ENCODE data around the gene CCDC43. TPM values are rescaled to one million over a fixed set of nuclear protein-coding genes. Genes with fewer than 3 reads are reported as not detected.

The CCDC43 gene
- total RNA-seq, 2 experiments from 2014 or later, result 22.0 to 22.8 TPM

GRCh38 chr17:44633998-44634397 lies 55.6 kb downstream of the CCDC43 start:
- POLR2A ChIA-PET, result no interaction called here
- CTCF ChIA-PET, result interaction anchor here (1.3 kb wide), 1 partner anchor 100 kb away, joined by 3 read pairs; no protein-coding TSS in a partner anchor
- Mint-ChIP-seq H3K27me3 (peaks cover 23% of the 10 kb centered on the region), H3K4me1 (no peaks in the 10 kb centered on the region), H3K36me3 (ENCODE audit: low read depth) (no peaks in the 10 kb centered on the region), H3K9me3 (no peaks in the 10 kb centered on the region), H3K4me3 (no peak overlapping the region), H3K27ac (no peak overlapping the region)
- DNase-seq, result no peak

- no peak overlapping the region for H3K4me3 Mint-ChIP-seq
- no peaks in the 10 kb centered on the region for H3K36me3 Mint-ChIP-seq (ENCODE audit: low read depth)
- H3K9me3 Mint-ChIP-seq, result no peaks in the 10 kb centered on the region
- ChIA-PET POLR2A (no interaction called here), CTCF (no interaction called here)
- H3K27me3 Mint-ChIP-seq, result peaks cover 14% of the 10 kb centered on the region
- DNase-seq, result no peak
- no peaks in the 10 kb centered on the region for H3K4me1 Mint-ChIP-seq
- no peak overlapping the region for H3K27ac Mint-ChIP-seq
These were observed 58.9 kb downstream of the CCDC43 start for GRCh38 chr17:44630703-44631102.

- Mint-ChIP-seq H3K27ac (no peak overlapping the region), H3K4me3 (no peak overlapping the region), H3K36me3 (ENCODE audit: low read depth) (no peaks in the 10 kb centered on the region), H3K4me1 (no peaks in the 10 kb centered on the region), H3K27me3 (peaks cover 16% of the 10 kb centered on the region), H3K9me3 (no peaks in the 10 kb centered on the region)
- ChIA-PET CTCF (no interaction called here), POLR2A (no interaction called here)
- DNase-seq, result no peak
These were observed 60.3 kb downstream of the CCDC43 start for GRCh38 chr17:44629314-44629713.

- Mint-ChIP-seq H3K36me3 (ENCODE audit: low read depth) (no peaks in the 10 kb centered on the region), H3K4me1 (no peaks in the 10 kb centered on the region), H3K4me3 (no peak overlapping the region), H3K27ac (no peak overlapping the region), H3K27me3 (peaks cover 16% of the 10 kb centered on the region), H3K9me3 (no peaks in the 10 kb centered on the region)
- no peak for DNase-seq
- ChIA-PET POLR2A (no interaction called here), CTCF (no interaction called here)
These were observed 61.1 kb downstream of the CCDC43 start for GRCh38 chr17:44628243-44629188.

- no peaks in the 10 kb centered on the region for H3K36me3 Mint-ChIP-seq (ENCODE audit: low read depth)
- no peaks in the 10 kb centered on the region for H3K4me1 Mint-ChIP-seq
- H3K9me3 Mint-ChIP-seq, result no peaks in the 10 kb centered on the region
- H3K4me3 Mint-ChIP-seq, result no peak overlapping the region
- POLR2A ChIA-PET, result no interaction called here
- CTCF ChIA-PET, result no interaction called here
- H3K27me3 Mint-ChIP-seq, result peaks cover 14% of the 10 kb centered on the region
- DNase-seq, result no peak
- no peak overlapping the region for H3K27ac Mint-ChIP-seq
These were observed 61.9 kb downstream of the CCDC43 start for GRCh38 chr17:44627513-44628242.

Other genes starting within 250 kb of the CCDC43 start
- gene GPATCH8, start 186.4 kb downstream of the CCDC43 start, total RNA-seq, result 10 to 100 TPM; 38.7 to 43.0 TPM
- gene FZD2, start 132.3 kb downstream of the CCDC43 start, total RNA-seq, result under 1 TPM; 0.10 to 0.25 TPM
- under 1 TPM in 1 of 2 experiments, not detected in 1; 0.15 TPM for gene MEIOC, start 33.3 kb downstream of the CCDC43 start, total RNA-seq
- 10 to 100 TPM; 29.0 to 31.0 TPM for gene DBF4B, start 18.9 kb upstream of the CCDC43 start, total RNA-seq
- under 1 TPM; 0.28 to 0.43 TPM for gene ADAM11, start 69.2 kb upstream of the CCDC43 start, total RNA-seq
- gene GJC1, start 140.5 kb upstream of the CCDC43 start, total RNA-seq, result under 1 TPM; 0.78 to 0.88 TPM
- gene HIGD1B, start 158.1 kb upstream of the CCDC43 start, total RNA-seq, result not detected
- gene EFTUD2, start 209.7 kb upstream of the CCDC43 start, total RNA-seq, result 100 to 1,000 TPM; 102 to 114 TPM
- gene GFAP, start 225.7 kb upstream of the CCDC43 start, total RNA-seq, result not detected

Data from activated CD4-positive, alpha-beta memory T cell treated with anti-CD3 and anti-CD28 coated beads, Interleukin-2, amount 10 ng/mL, durations not matched to agents 7 days and 5 days (primary cell).